GM21717 (cell line): ENCODE results near the gene SLC35E1.
"Not testable (repeated sequence)": the region's sequence is repeated elsewhere in the genome, so short reads cannot be mapped to it uniquely, and the experiment has no call there.

Experiments used
- ATAC-seq: cut with Tn5 transposase; IDR thresholded peaks from one replicate; pipeline ENCODE4 v1.9.1; 2021; ENCODE audit warnings: mild to moderate bottlenecking, moderate library complexity; ENCODE audit not compliant: unreplicated experiment

Gene SLC35E1

GRCh38 chr19:16524991-16525734, 47.1 kb downstream of the SLC35E1 start:
- no peak for ATAC-seq

GRCh38 chr19:16522559-16523377, 49.4 kb downstream of the SLC35E1 start:
- no peak for ATAC-seq

- no peak for ATAC-seq
Observed at GRCh38 chr19:16521715-16522289, 50.4 kb downstream of the SLC35E1 start.

GRCh38 chr19:16520986-16521624, 51.1 kb downstream of the SLC35E1 start:
- no peak for ATAC-seq

- no peak for ATAC-seq
Observed at GRCh38 chr19:16520074-16520973, 51.9 kb downstream of the SLC35E1 start.

- ATAC-seq: no peak
Observed at GRCh38 chr19:16519230-16519687, 53.0 kb downstream of the SLC35E1 start.

GRCh38 chr19:16518483-16519229, 53.6 kb downstream of the SLC35E1 start:
- no peak for ATAC-seq

GRCh38 chr19:16518061-16518460, 54.2 kb downstream of the SLC35E1 start:
- ATAC-seq: no peak

GRCh38 chr19:16516923-16517610, 55.1 kb downstream of the SLC35E1 start:
- ATAC-seq: no peak

GRCh38 chr19:16516381-16516780, 55.8 kb downstream of the SLC35E1 start:
- no peak for ATAC-seq

- ATAC-seq: no peak
Observed at GRCh38 chr19:16514383-16515019, 57.7 kb downstream of the SLC35E1 start.

- not testable (repeated sequence) for ATAC-seq
Observed at GRCh38 chr19:16512611-16513010, 59.6 kb downstream of the SLC35E1 start.

GRCh38 chr19:16509141-16510061, 62.8 kb downstream of the SLC35E1 start:
- no peak for ATAC-seq

GRCh38 chr19:16508546-16508945, 63.7 kb downstream of the SLC35E1 start:
- ATAC-seq: no peak

GRCh38 chr19:16506961-16507360, 65.3 kb downstream of the SLC35E1 start:
- no peak for ATAC-seq

GRCh38 chr19:16506161-16506560, 66.1 kb downstream of the SLC35E1 start:
- ATAC-seq: not testable (repeated sequence)

- ATAC-seq: no peak
Observed at GRCh38 chr19:16504271-16504670, 67.9 kb downstream of the SLC35E1 start.
